GM18502 (cell line): ENCODE measurements around the gene OPA3.

Experiments used
- ATAC-seq: cut with Tn5 transposase; IDR thresholded peaks from one replicate; pipeline ENCODE4 v1.9.1; 2021; ENCODE audit warnings: mild to moderate bottlenecking; ENCODE audit not compliant: unreplicated experiment, poor library complexity

Gene OPA3

GRCh38 chr19:45489216-45489855 lies 95.3 kb downstream of the OPA3 start:
- no peak for ATAC-seq

GRCh38 chr19:45488708-45489107 lies 95.9 kb downstream of the OPA3 start:
- ATAC-seq, result no peak

- ATAC-seq, result peak; percentile 89
Observed at GRCh38 chr19:45485305-45486077, 99.1 kb downstream of the OPA3 start.

GRCh38 chr19:45484273-45484945 lies 100.2 kb downstream of the OPA3 start:
- ATAC-seq, result no peak

- ATAC-seq, result no peak
Observed at GRCh38 chr19:45483033-45483432, 101.6 kb downstream of the OPA3 start.

- peak; percentile 66 for ATAC-seq
Observed at GRCh38 chr19:45478454-45479238, 106.0 kb downstream of the OPA3 start.

- peak; percentile 9 for ATAC-seq
Observed at GRCh38 chr19:45477713-45478453, 106.7 kb downstream of the OPA3 start.
